ENCODE data around the gene GARIN3.

Gene GARIN3

GRCh38 chr5:157164521-157164920 is 1.5 kb downstream of the GARIN3 start:
- Histone ChIP-seq H3K9me3 (ENCODE audit: insufficient read depth, low read depth, low read length) (no peaks in the 10 kb centered on the region), H3K4me3 (ENCODE audit: low read length) (no peak overlapping the region), H3K27me3 (ENCODE audit: insufficient read depth, low read length) (no peaks in the 10 kb centered on the region), H3K27ac (ENCODE audit: low read depth, low read length) (no peak overlapping the region), H3K36me3 (ENCODE audit: insufficient read depth, low read length) (no peaks in the 10 kb centered on the region), H3K4me1 (ENCODE audit: insufficient read depth, low read length) (no peaks in the 10 kb centered on the region), H3K9ac (ENCODE audit: low read depth, low read length) (no peak overlapping the region)
- 93% methylated on average over 4 of the region's 5 CpGs for WGBS

- Histone ChIP-seq H3K9ac (ENCODE audit: low read depth, low read length) (no peak overlapping the region), H3K36me3 (ENCODE audit: insufficient read depth, low read length) (no peaks in the 10 kb centered on the region), H3K27ac (ENCODE audit: low read depth, low read length) (no peak overlapping the region), H3K4me3 (ENCODE audit: low read length) (no peak overlapping the region), H3K27me3 (ENCODE audit: insufficient read depth, low read length) (no peaks in the 10 kb centered on the region), H3K4me1 (ENCODE audit: insufficient read depth, low read length) (no peaks in the 10 kb centered on the region), H3K9me3 (ENCODE audit: insufficient read depth, low read depth, low read length) (no peaks in the 10 kb centered on the region)
- WGBS, result 96% methylated on average over 12 of the region's 12 CpGs
Measured at GRCh38 chr5:157162919-157163510, 3.0 kb downstream of the GARIN3 start.

- Histone ChIP-seq H3K9me3 (ENCODE audit: insufficient read depth, low read depth, low read length) (no peaks in the 10 kb centered on the region), H3K27ac (ENCODE audit: low read depth, low read length) (no peak overlapping the region), H3K4me1 (ENCODE audit: insufficient read depth, low read length) (no peaks in the 10 kb centered on the region), H3K9ac (ENCODE audit: low read depth, low read length) (no peak overlapping the region), H3K36me3 (ENCODE audit: insufficient read depth, low read length) (no peaks in the 10 kb centered on the region), H3K4me3 (ENCODE audit: low read length) (no peak overlapping the region), H3K27me3 (ENCODE audit: insufficient read depth, low read length) (no peaks in the 10 kb centered on the region)
- WGBS, result 94% methylated on average over 6 of the region's 6 CpGs
Measured at GRCh38 chr5:157161996-157162395, 4.1 kb downstream of the GARIN3 start.

GRCh38 chr5:157160001-157160400 is 6.1 kb downstream of the GARIN3 start:
- Histone ChIP-seq H3K27me3 (ENCODE audit: insufficient read depth, low read length) (no peaks in the 10 kb centered on the region), H3K27ac (ENCODE audit: low read depth, low read length) (no peak overlapping the region)
- WGBS, result 97% methylated on average over 4 of the region's 4 CpGs

GRCh38 chr5:157159209-157159751 is 6.8 kb downstream of the GARIN3 start:
- Histone ChIP-seq H3K27ac (ENCODE audit: low read depth, low read length) (no peak overlapping the region), H3K9ac (ENCODE audit: low read depth, low read length) (no peak overlapping the region), H3K9me3 (ENCODE audit: insufficient read depth, low read depth, low read length) (no peaks in the 10 kb centered on the region), H3K4me3 (ENCODE audit: low read length) (no peak overlapping the region), H3K4me1 (ENCODE audit: insufficient read depth, low read length) (no peaks in the 10 kb centered on the region), H3K36me3 (ENCODE audit: insufficient read depth, low read length) (no peaks in the 10 kb centered on the region), H3K27me3 (ENCODE audit: insufficient read depth, low read length) (no peaks in the 10 kb centered on the region)
- 92% methylated on average over 6 of the region's 6 CpGs for WGBS

More at GRCh38 chr5:157160001-157160400, 6.1 kb downstream of the GARIN3 start:
- H3K36me3 ChIP-seq (ENCODE audit: insufficient read depth, low read length), result no peaks in the 10 kb centered on the region
- H3K4me3 ChIP-seq (ENCODE audit: low read length), result no peak overlapping the region
- no peaks in the 10 kb centered on the region for H3K9me3 ChIP-seq (ENCODE audit: insufficient read depth, low read depth, low read length)
- H3K9ac ChIP-seq (ENCODE audit: low read depth, low read length), result no peak overlapping the region
- H3K4me1 ChIP-seq (ENCODE audit: insufficient read depth, low read length), result no peaks in the 10 kb centered on the region

- no peaks in the 10 kb centered on the region for H3K9me3 ChIP-seq (ENCODE audit: insufficient read depth, low read depth, low read length)
- no peaks in the 10 kb centered on the region for H3K36me3 ChIP-seq (ENCODE audit: insufficient read depth, low read length)
- WGBS, result 83% methylated on average over 1 of the region's 1 CpG
- no peaks in the 10 kb centered on the region for H3K27me3 ChIP-seq (ENCODE audit: insufficient read depth, low read length)
- no peaks in the 10 kb centered on the region for H3K4me1 ChIP-seq (ENCODE audit: insufficient read depth, low read length)
- H3K4me3 ChIP-seq (ENCODE audit: low read length), result no peak overlapping the region
- H3K27ac ChIP-seq (ENCODE audit: low read depth, low read length), result no peak overlapping the region
- H3K9ac ChIP-seq (ENCODE audit: low read depth, low read length), result no peak overlapping the region
Measured at GRCh38 chr5:157157293-157157891, 8.7 kb downstream of the GARIN3 start.

GRCh38 chr5:157155297-157155696 is 10.8 kb downstream of the GARIN3 start:
- H3K9me3 ChIP-seq (ENCODE audit: insufficient read depth, low read depth, low read length), result no peaks in the 10 kb centered on the region
- no peaks in the 10 kb centered on the region for H3K27me3 ChIP-seq (ENCODE audit: insufficient read depth, low read length)
- H3K4me3 ChIP-seq (ENCODE audit: low read length), result no peak overlapping the region
- no peak overlapping the region for H3K27ac ChIP-seq (ENCODE audit: low read depth, low read length)
- WGBS, result 95% methylated on average over 3 of the region's 3 CpGs
- no peaks in the 10 kb centered on the region for H3K36me3 ChIP-seq (ENCODE audit: insufficient read depth, low read length)
- no peak overlapping the region for H3K9ac ChIP-seq (ENCODE audit: low read depth, low read length)
- no peaks in the 10 kb centered on the region for H3K4me1 ChIP-seq (ENCODE audit: insufficient read depth, low read length)

GRCh38 chr5:157150995-157151394 is 15.1 kb downstream of the GARIN3 start:
- no peak overlapping the region for H3K27ac ChIP-seq (ENCODE audit: low read depth, low read length)
- no peaks in the 10 kb centered on the region for H3K4me1 ChIP-seq (ENCODE audit: insufficient read depth, low read length)
- H3K4me3 ChIP-seq (ENCODE audit: low read length), result no peak overlapping the region
- no peaks in the 10 kb centered on the region for H3K27me3 ChIP-seq (ENCODE audit: insufficient read depth, low read length)
- H3K36me3 ChIP-seq (ENCODE audit: insufficient read depth, low read length), result no peaks in the 10 kb centered on the region
- 94% methylated on average over 3 of the region's 3 CpGs for WGBS
- H3K9ac ChIP-seq (ENCODE audit: low read depth, low read length), result no peak overlapping the region
- H3K9me3 ChIP-seq (ENCODE audit: insufficient read depth, low read depth, low read length), result no peaks in the 10 kb centered on the region

- no peak overlapping the region for H3K27ac ChIP-seq (ENCODE audit: low read depth, low read length)
- no peaks in the 10 kb centered on the region for H3K9me3 ChIP-seq (ENCODE audit: insufficient read depth, low read depth, low read length)
- no peak overlapping the region for H3K9ac ChIP-seq (ENCODE audit: low read depth, low read length)
- H3K27me3 ChIP-seq (ENCODE audit: insufficient read depth, low read length), result no peaks in the 10 kb centered on the region
- WGBS, result 94% methylated on average over 10 of the region's 14 CpGs
- H3K36me3 ChIP-seq (ENCODE audit: insufficient read depth, low read length), result no peaks in the 10 kb centered on the region
- no peak overlapping the region for H3K4me3 ChIP-seq (ENCODE audit: low read length)
- H3K4me1 ChIP-seq (ENCODE audit: insufficient read depth, low read length), result no peaks in the 10 kb centered on the region
Measured at GRCh38 chr5:157148734-157149615, 17.1 kb downstream of the GARIN3 start.

GRCh38 chr5:157143127-157143971 is 22.7 kb downstream of the GARIN3 start:
- Histone ChIP-seq H3K36me3 (ENCODE audit: insufficient read depth, low read length) (peaks cover 11% of the 10 kb centered on the region), H3K9me3 (ENCODE audit: insufficient read depth, low read depth, low read length) (no peaks in the 10 kb centered on the region), H3K27me3 (ENCODE audit: insufficient read depth, low read length) (no peaks in the 10 kb centered on the region), H3K27ac (ENCODE audit: low read depth, low read length) (no peak overlapping the region), H3K9ac (ENCODE audit: low read depth, low read length) (peak overlapping the region; percentile 36; the same call in 1 of the 2 replicates), H3K4me3 (ENCODE audit: low read length) (peak overlapping the region; percentile 87), H3K4me1 (ENCODE audit: insufficient read depth, low read length) (no peaks in the 10 kb centered on the region)
- WGBS, result 32% methylated on average over 33 of the region's 33 CpGs

All from HUES64 (cell line).